HepG2 (cell line): ENCODE data around the gene LENEP. TPM values are rescaled to one million over a fixed set of nuclear protein-coding genes. Genes with fewer than 3 reads are reported as not detected.

Experiments used
- FOSL1 ChIP-seq: sonication (generic); formaldehyde crosslinking; IDR thresholded peaks from 2 replicates; pipeline ENCODE4 v1.9.0; 2021; ENCODE audit warnings: missing genetic modification reagents, borderline replicate concordance
- GABPA ChIP-seq, 2 experiments: IDR thresholded peaks; 2 replicates each; pipeline ENCODE4 v1.6.1; 2011 to 2016; ENCODE audit warnings: low read depth in 2 of 2, low read length in 1 of 2, missing biosample characterization in 1 of 2, missing genetic modification characterization in 1 of 2
- GATAD2A ChIP-seq: IDR thresholded peaks from 2 replicates; pipeline ENCODE4 v1.6.1; 2016
- ISL2 ChIP-seq: sonication (generic); formaldehyde crosslinking; IDR thresholded peaks from 2 replicates; pipeline ENCODE4 v1.5.0; 2020; ENCODE audit warnings: missing genetic modification reagents
- JDP2 ChIP-seq: sonication (generic); formaldehyde crosslinking; IDR thresholded peaks from 2 replicates; pipeline ENCODE4 v1.8.1; 2022; ENCODE audit warnings: missing genetic modification reagents, borderline replicate concordance
- PTBP1 ChIP-seq: fragments of 200-400 bp; formaldehyde crosslinking; IDR thresholded peaks from 2 replicates; pipeline ENCODE4 v1.6.1; 2018; ENCODE audit warnings: low read length, low read depth; ENCODE audit not compliant: poor library complexity, severe bottlenecking
- SOX6 ChIP-seq, 2 experiments: fragments of 450-650 bp in 1 of 2; sonication (generic) in 1 of 2; formaldehyde crosslinking in 1 of 2; IDR thresholded peaks; 2 replicates each; pipeline versions ENCODE4 v1.4.0 to v1.6.1; 2017 to 2020; ENCODE audit warnings: antibody characterized with exemption in 1 of 2, mild to moderate bottlenecking in 1 of 2, missing genetic modification reagents in 1 of 2
- TSC22D2 ChIP-seq: sonication (generic); formaldehyde crosslinking; IDR thresholded peaks from 2 replicates; pipeline ENCODE4 v1.5.1; 2020; ENCODE audit warnings: missing genetic modification reagents, mild to moderate bottlenecking, borderline replicate concordance
- ZBTB3 ChIP-seq: sonication (generic); formaldehyde crosslinking; IDR thresholded peaks from 2 replicates; pipeline ENCODE4 v1.4.0; 2020; ENCODE audit warnings: low read depth, mild to moderate bottlenecking, moderate library complexity, missing genetic modification reagents, borderline replicate concordance
- ZEB1 ChIP-seq: IDR thresholded peaks from 2 replicates; pipeline ENCODE4 v1.6.1; 2012; ENCODE audit warnings: mild to moderate bottlenecking, low read depth, inconsistent platforms; ENCODE audit not compliant: insufficient replicate concordance
- ZNF331 ChIP-seq: sonication (generic); formaldehyde crosslinking; IDR thresholded peaks from 2 replicates; pipeline ENCODE4 v1.4.0; 2020; ENCODE audit warnings: missing genetic modification reagents
- ZNF350 ChIP-seq: sonication (generic); formaldehyde crosslinking; IDR thresholded peaks from 2 replicates; pipeline ENCODE4 v1.4.0; 2020; ENCODE audit warnings: mild to moderate bottlenecking, low read depth, missing genetic modification reagents, borderline replicate concordance
- polyA plus RNA-seq, 8 experiments: library from polyadenylated mRNA; depleted of rRNA in 3 of 8; stranded (reverse) in 7 of 8; unstranded in 1 of 8; fragments of >200 nt; fragmentation: Illumina TruSeq in 4 of 8; extraction: Trizol in 4 of 8; gene quantifications; 2 replicates each; pipeline versions ENCODE4 v1.2.1 to v1.2.3, GENCODE V29; 2011 to 2016; ENCODE audit warnings: low read depth in 4 of 8, missing spikeins in 1 of 8, mixed read lengths in 1 of 8; ENCODE audit not compliant: insufficient read depth in 1 of 8
- total RNA-seq, 5 experiments: library from RNA; depleted of rRNA; stranded (reverse); fragments of >200 nt; fragmentation: Illumina TruSeq; extraction: Trizol; gene quantifications; 2 replicates each; pipeline ENCODE4 v1.2.3, GENCODE V29; 2016; ENCODE audit warnings: low read depth in 1 of 5
- TF ChIP-seq, protein P1 (sequence below), 2 experiments: fragments of 450-650 bp in 1 of 2; sonication (generic) in 1 of 2; formaldehyde crosslinking; IDR thresholded peaks; 2 replicates each; pipeline versions ENCODE4 v1.5.0 to v1.8.0; 2020 to 2022; ENCODE audit warnings: mild to moderate bottlenecking in 1 of 2, missing genetic modification reagents in 1 of 2
- TF ChIP-seq, protein P2 (sequence below): sonication (generic); formaldehyde crosslinking; IDR thresholded peaks from 2 replicates; pipeline ENCODE4 v1.4.0; 2020; ENCODE audit warnings: missing genetic modification reagents
- TF ChIP-seq, protein P3 (sequence below): sonication (generic); formaldehyde crosslinking; IDR thresholded peaks from 2 replicates; pipeline ENCODE4 v1.4.0; 2020; ENCODE audit warnings: missing genetic modification reagents, mild to moderate bottlenecking, borderline replicate concordance
- TF ChIP-seq, protein P4 (sequence below): sonication (generic); formaldehyde crosslinking; IDR thresholded peaks from 2 replicates; pipeline ENCODE4 v1.8.1; 2023; ENCODE audit warnings: mild to moderate bottlenecking, missing genetic modification reagents, borderline replicate concordance
- TF ChIP-seq, protein P5 (sequence below): sonication (generic); formaldehyde crosslinking; IDR thresholded peaks from 2 replicates; pipeline ENCODE4 v1.4.0; 2020; ENCODE audit warnings: missing genetic modification reagents
- TF ChIP-seq, protein P6 (sequence below): sonication (generic); formaldehyde crosslinking; IDR thresholded peaks from 2 replicates; pipeline ENCODE4 v1.4.0; 2020; ENCODE audit warnings: missing genetic modification reagents

Gene LENEP
- total and polyA plus RNA-seq, 2 of the 13 experiments (the other 11 are each of a cell fraction or from before 2014, with no cell fraction given): 0.29 TPM; not detected in 1

DNA sequence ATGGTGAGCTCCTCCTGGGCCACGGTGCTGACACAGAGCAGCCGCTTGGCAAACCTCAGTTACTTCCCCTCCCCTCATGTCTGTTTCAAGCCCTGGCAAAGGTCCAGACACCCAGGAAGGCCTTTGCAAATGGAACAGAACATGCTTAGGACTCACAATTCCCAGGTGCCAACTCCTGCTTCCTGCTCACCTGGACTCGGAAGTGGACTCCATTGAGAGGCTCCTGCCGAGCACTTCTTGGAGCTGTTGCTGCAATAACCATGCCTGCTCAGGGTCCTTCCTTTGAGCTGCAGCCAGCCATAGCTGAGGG lies 29.5 kb downstream of the LENEP start (continued):
- TF ChIP-seq, protein P1, sequence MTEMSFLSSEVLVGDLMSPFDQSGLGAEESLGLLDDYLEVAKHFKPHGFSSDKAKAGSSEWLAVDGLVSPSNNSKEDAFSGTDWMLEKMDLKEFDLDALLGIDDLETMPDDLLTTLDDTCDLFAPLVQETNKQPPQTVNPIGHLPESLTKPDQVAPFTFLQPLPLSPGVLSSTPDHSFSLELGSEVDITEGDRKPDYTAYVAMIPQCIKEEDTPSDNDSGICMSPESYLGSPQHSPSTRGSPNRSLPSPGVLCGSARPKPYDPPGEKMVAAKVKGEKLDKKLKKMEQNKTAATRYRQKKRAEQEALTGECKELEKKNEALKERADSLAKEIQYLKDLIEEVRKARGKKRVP (CRISPR knock-in tag; IDR thresholded peaks at IDR 0.05): no peak
- TF ChIP-seq ZBTB3: no peak
- TF ChIP-seq, protein P2, sequence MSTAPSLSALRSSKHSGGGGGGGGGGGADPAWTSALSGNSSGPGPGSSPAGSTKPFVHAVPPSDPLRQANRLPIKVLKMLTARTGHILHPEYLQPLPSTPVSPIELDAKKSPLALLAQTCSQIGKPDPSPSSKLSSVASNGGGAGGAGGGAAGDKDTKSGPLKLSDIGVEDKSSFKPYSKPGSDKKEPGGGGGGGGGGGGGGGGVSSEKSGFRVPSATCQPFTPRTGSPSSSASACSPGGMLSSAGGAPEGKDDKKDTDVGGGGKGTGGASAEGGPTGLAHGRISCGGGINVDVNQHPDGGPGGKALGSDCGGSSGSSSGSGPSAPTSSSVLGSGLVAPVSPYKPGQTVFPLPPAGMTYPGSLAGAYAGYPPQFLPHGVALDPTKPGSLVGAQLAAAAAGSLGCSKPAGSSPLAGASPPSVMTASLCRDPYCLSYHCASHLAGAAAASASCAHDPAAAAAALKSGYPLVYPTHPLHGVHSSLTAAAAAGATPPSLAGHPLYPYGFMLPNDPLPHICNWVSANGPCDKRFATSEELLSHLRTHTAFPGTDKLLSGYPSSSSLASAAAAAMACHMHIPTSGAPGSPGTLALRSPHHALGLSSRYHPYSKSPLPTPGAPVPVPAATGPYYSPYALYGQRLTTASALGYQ (CRISPR knock-in tag): no peak
- TF ChIP-seq, protein P3, sequence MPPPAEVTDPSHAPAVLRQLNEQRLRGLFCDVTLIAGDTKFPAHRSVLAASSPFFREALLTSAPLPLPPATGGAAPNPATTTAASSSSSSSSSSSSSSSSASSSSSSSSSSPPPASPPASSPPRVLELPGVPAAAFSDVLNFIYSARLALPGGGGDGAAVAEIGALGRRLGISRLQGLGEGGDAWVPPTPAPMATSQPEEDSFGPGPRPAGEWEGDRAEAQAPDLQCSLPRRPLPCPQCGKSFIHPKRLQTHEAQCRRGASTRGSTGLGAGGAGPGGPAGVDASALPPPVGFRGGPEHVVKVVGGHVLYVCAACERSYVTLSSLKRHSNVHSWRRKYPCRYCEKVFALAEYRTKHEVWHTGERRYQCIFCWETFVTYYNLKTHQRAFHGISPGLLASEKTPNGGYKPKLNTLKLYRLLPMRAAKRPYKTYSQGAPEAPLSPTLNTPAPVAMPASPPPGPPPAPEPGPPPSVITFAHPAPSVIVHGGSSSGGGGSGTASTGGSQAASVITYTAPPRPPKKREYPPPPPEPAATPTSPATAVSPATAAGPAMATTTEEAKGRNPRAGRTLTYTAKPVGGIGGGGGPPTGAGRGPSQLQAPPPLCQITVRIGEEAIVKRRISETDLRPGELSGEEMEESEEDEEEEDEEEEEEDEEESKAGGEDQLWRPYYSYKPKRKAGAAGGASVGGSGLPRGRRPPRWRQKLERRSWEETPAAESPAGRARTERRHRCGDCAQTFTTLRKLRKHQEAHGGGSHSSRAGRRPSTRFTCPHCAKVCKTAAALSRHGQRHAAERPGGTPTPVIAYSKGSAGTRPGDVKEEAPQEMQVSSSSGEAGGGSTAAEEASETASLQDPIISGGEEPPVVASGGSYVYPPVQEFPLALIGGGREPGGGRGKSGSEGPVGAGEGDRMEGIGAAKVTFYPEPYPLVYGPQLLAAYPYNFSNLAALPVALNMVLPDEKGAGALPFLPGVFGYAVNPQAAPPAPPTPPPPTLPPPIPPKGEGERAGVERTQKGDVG: no peak
- TF ChIP-seq TSC22D2 (CRISPR knock-in tag): no peak
- no peak for TF ChIP-seq JDP2 (CRISPR knock-in tag)
- peak; percentile 84 for TF ChIP-seq ZEB1
- TF ChIP-seq, protein P4, sequence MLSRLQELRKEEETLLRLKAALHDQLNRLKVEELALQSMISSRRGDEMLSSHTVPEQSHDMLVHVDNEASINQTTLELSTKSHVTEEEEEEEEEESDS: no peak
- TF ChIP-seq FOSL1 (CRISPR knock-in tag): no peak
- peak; percentile 32; the same call in 1 of the 2 replicates for TF ChIP-seq GATAD2A (CRISPR knock-in tag)
- TF ChIP-seq PTBP1: no peak
- TF ChIP-seq SOX6 (IDR thresholded peaks at IDR 0.05): no peak
- peak; percentile 30 for TF ChIP-seq SOX6 (CRISPR knock-in tag; IDR thresholded peaks at IDR 0.05)
- TF ChIP-seq ZNF350: no peak
- TF ChIP-seq, protein P5, sequence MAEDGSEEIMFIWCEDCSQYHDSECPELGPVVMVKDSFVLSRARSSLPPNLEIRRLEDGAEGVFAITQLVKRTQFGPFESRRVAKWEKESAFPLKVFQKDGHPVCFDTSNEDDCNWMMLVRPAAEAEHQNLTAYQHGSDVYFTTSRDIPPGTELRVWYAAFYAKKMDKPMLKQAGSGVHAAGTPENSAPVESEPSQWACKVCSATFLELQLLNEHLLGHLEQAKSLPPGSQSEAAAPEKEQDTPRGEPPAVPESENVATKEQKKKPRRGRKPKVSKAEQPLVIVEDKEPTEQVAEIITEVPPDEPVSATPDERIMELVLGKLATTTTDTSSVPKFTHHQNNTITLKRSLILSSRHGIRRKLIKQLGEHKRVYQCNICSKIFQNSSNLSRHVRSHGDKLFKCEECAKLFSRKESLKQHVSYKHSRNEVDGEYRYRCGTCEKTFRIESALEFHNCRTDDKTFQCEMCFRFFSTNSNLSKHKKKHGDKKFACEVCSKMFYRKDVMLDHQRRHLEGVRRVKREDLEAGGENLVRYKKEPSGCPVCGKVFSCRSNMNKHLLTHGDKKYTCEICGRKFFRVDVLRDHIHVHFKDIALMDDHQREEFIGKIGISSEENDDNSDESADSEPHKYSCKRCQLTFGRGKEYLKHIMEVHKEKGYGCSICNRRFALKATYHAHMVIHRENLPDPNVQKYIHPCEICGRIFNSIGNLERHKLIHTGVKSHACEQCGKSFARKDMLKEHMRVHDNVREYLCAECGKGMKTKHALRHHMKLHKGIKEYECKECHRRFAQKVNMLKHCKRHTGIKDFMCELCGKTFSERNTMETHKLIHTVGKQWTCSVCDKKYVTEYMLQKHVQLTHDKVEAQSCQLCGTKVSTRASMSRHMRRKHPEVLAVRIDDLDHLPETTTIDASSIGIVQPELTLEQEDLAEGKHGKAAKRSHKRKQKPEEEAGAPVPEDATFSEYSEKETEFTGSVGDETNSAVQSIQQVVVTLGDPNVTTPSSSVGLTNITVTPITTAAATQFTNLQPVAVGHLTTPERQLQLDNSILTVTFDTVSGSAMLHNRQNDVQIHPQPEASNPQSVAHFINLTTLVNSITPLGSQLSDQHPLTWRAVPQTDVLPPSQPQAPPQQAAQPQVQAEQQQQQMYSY: no peak
- no peak for TF ChIP-seq GABPA (IDR thresholded peaks at IDR 0.05; ENCODE audit: low read depth, low read length)
- no peak for TF ChIP-seq GABPA (CRISPR knock-in tag; IDR thresholded peaks at IDR 0.05; ENCODE audit: low read depth)
- TF ChIP-seq ZNF331 (CRISPR knock-in tag): 0 out of 2 replicates have a peak, but pooled peaks have one; percentile 25
- TF ChIP-seq, protein P6, sequence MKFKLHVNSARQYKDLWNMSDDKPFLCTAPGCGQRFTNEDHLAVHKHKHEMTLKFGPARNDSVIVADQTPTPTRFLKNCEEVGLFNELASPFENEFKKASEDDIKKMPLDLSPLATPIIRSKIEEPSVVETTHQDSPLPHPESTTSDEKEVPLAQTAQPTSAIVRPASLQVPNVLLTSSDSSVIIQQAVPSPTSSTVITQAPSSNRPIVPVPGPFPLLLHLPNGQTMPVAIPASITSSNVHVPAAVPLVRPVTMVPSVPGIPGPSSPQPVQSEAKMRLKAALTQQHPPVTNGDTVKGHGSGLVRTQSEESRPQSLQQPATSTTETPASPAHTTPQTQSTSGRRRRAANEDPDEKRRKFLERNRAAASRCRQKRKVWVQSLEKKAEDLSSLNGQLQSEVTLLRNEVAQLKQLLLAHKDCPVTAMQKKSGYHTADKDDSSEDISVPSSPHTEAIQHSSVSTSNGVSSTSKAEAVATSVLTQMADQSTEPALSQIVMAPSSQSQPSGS (CRISPR knock-in tag): no peak
- no peak for TF ChIP-seq ISL2 (CRISPR knock-in tag)
